BE2C (cell line): ENCODE measurements around the gene AGTR1.

Experiments
- DNase-seq: peaks from one replicate; pipeline ENCODE4 v3.0.0-alpha.2; 2020
- H3K27me3 ChIP-seq: fragments of 250-450 bp; sonication (Bioruptor Pico); 2 replicates; pipeline ENCODE4 v1.5.1; 2020; ENCODE audit warnings: mild to moderate bottlenecking
- H3K36me3 ChIP-seq: fragments of 250-450 bp; sonication (Bioruptor Pico); 2 replicates; pipeline ENCODE4 v1.5.1; 2020; ENCODE audit warnings: mild to moderate bottlenecking
- H3K4me1 ChIP-seq: fragments of 250-450 bp; sonication (Bioruptor Pico); 2 replicates; pipeline ENCODE4 v1.5.1; 2020
- H3K4me3 ChIP-seq: 2 replicates; pipeline ENCODE4 v1.5.1; 2011; ENCODE audit warnings: low read depth, low read length
- H3K9me3 ChIP-seq: fragments of 250-450 bp; sonication (Bioruptor Pico); 2 replicates; pipeline ENCODE4 v1.5.1; 2020
- CTCF ChIP-seq: IDR thresholded peaks from 2 replicates; pipeline ENCODE4 v1.5.1; 2012; ENCODE audit warnings: mild to moderate bottlenecking, low read depth, low read length

AGTR1 gene

GRCh38 chr3:148737104-148737530 is 39.4 kb downstream of the AGTR1 start:
- no peaks in the 10 kb centered on the region for H3K36me3 ChIP-seq
- H3K9me3 ChIP-seq: no peaks in the 10 kb centered on the region
- H3K4me1 ChIP-seq: peaks cover 3% of the 10 kb centered on the region; the same call in 1 of the 2 replicates
- H3K4me3 ChIP-seq: no peak overlapping the region
- no peaks in the 10 kb centered on the region for H3K27me3 ChIP-seq
- no peak for TF ChIP-seq CTCF
- DNase-seq: peak; percentile 42

DNA sequence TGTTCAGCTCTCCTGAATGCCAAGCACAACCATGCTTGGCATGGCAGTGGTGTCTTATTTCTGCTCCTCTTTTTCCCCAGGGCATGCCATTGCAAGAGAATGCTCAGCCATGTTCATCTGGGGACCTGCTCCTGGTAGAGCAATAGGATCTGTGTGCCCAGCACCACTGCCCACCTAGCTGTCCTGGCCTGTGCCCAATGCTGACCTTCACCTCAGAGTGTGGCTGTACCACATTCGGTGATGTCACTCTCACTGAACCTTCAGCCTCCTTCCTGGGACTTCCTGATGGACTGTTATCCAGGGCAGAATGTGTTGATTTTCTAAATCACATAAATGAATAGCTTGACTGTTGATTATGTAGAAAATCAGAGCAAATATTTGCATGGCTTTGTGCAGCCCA is 42.0 kb downstream of the AGTR1 start:
- Histone ChIP-seq H3K4me3 (no peak overlapping the region), H3K36me3 (no peaks in the 10 kb centered on the region), H3K27me3 (no peaks in the 10 kb centered on the region), H3K9me3 (no peaks in the 10 kb centered on the region), H3K4me1 (peaks cover 3% of the 10 kb centered on the region; the same call in 1 of the 2 replicates)
- DNase-seq: no peak
- TF ChIP-seq CTCF: no peak

DNA sequence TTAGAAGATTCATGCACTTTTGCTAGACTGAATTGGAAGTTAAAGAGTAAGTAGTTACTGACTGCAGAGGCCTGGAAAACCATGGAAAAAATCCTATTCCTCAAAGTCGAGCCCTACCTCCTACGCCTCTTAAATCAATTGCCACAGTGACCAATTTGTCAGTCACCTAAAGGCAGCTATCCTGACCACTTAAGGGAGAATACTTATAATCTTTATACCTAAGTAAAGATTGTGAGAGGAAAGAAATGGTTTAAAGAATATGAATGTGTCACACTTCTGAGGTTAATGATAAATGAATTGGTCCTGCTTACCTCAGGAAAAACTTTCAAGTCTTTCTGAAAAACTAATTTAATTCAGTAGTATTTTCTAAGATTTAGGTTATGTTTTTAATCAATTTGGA is 42.6 kb downstream of the AGTR1 start:
- Histone ChIP-seq H3K36me3 (no peaks in the 10 kb centered on the region), H3K27me3 (no peaks in the 10 kb centered on the region), H3K9me3 (no peaks in the 10 kb centered on the region), H3K4me1 (0 out of 2 replicates have a peak, but pooled peaks cover 3% of the 10 kb centered on the region), H3K4me3 (no peak overlapping the region)
- no peak for DNase-seq
- no peak for TF ChIP-seq CTCF

DNA sequence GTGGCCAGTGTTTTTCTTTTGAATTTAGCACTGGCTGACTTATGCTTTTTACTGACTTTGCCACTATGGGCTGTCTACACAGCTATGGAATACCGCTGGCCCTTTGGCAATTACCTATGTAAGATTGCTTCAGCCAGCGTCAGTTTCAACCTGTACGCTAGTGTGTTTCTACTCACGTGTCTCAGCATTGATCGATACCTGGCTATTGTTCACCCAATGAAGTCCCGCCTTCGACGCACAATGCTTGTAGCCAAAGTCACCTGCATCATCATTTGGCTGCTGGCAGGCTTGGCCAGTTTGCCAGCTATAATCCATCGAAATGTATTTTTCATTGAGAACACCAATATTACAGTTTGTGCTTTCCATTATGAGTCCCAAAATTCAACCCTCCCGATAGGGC is 43.5 kb downstream of the AGTR1 start:
- 0 out of 2 replicates have a peak, but pooled peaks cover 3% of the 10 kb centered on the region for H3K4me1 ChIP-seq
- TF ChIP-seq CTCF: no peak
- no peaks in the 10 kb centered on the region for H3K27me3 ChIP-seq
- no peaks in the 10 kb centered on the region for H3K36me3 ChIP-seq
- H3K9me3 ChIP-seq: no peaks in the 10 kb centered on the region
- DNase-seq: no peak
- H3K4me3 ChIP-seq: no peak overlapping the region

GRCh38 chr3:148742118-148742517 is 44.4 kb downstream of the AGTR1 start:
- H3K27me3 ChIP-seq: no peaks in the 10 kb centered on the region
- no peak for TF ChIP-seq CTCF
- no peak overlapping the region for H3K4me3 ChIP-seq
- no peak for DNase-seq
- H3K36me3 ChIP-seq: no peaks in the 10 kb centered on the region
- H3K4me1 ChIP-seq: 0 out of 2 replicates have a peak, but pooled peaks cover 3% of the 10 kb centered on the region
- H3K9me3 ChIP-seq: no peaks in the 10 kb centered on the region

GRCh38 chr3:148746053-148746452 is 48.4 kb downstream of the AGTR1 start:
- Histone ChIP-seq H3K4me3 (no peak overlapping the region), H3K36me3 (no peaks in the 10 kb centered on the region), H3K9me3 (no peaks in the 10 kb centered on the region), H3K27me3 (no peaks in the 10 kb centered on the region), H3K4me1 (peaks cover 4% of the 10 kb centered on the region; the same call in 1 of the 2 replicates)
- no peak for TF ChIP-seq CTCF
- DNase-seq: no peak
